GM18508 (cell line): ENCODE results near the gene PABPN1.
"Not testable (repeated sequence)": the region's sequence is repeated elsewhere in the genome, so short reads cannot be mapped to it uniquely, and the experiment has no call there.

Experiments
- ATAC-seq: cut with Tn5 transposase; IDR thresholded peaks from one replicate; pipeline ENCODE4 v1.9.1; 2021; ENCODE audit warnings: moderate number of reproducible peaks; ENCODE audit not compliant: insufficient read depth, unreplicated experiment

PABPN1 gene, protein sequence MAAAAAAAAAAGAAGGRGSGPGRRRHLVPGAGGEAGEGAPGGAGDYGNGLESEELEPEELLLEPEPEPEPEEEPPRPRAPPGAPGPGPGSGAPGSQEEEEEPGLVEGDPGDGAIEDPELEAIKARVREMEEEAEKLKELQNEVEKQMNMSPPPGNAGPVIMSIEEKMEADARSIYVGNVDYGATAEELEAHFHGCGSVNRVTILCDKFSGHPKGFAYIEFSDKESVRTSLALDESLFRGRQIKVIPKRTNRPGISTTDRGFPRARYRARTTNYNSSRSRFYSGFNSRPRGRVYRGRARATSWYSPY

DNA sequence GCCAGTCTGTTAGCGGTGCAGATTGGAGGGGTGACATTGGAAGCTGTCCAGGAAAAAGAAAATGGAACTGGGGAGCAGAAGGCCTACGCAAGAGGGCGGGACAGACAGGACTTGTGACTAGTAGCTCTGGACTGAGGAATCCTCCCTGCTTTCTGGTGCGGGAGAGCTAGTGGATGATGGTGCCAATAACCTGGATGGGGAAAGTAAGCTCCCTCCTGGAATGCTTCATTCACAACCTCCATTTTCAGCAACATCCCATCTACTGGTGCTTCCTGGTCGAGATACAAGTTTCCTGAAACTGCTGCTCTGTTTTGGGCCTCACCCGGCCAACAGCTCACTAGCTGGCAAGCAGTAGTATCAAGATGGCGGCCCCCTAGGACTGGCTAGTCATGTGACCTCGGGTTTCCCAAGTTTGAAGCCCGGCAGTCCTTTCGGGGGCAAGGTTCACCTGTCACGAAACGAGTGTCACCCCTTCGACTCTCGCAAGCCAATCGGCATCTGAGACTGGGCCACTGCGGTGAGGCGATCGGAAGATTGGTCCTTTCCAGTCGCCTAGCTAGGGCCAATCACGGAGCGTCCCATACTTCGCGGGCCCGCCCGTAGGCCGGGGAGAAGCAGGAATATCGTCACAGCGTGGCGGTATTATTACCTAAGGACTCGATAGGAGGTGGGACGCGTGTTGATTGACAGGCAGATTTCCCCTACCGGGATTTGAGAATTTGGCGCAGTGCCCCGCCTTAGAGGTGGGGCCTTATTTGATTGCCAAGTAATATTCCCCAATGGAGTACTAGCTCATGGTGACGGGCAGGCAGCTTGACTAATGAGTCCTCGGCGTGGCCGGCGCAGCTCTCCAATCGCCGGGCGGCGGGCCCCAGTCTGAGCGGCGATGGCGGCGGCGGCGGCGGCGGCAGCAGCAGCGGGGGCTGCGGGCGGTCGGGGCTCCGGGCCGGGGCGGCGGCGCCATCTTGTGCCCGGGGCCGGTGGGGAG, at the start of gene PABPN1:
Gene PABPN1 (plus strand): TSS at position 874 of the 988 bp plus-strand sequence. CDS start 13 bp downstream, at position 887.
- peak; percentile 90 for ATAC-seq

DNA sequence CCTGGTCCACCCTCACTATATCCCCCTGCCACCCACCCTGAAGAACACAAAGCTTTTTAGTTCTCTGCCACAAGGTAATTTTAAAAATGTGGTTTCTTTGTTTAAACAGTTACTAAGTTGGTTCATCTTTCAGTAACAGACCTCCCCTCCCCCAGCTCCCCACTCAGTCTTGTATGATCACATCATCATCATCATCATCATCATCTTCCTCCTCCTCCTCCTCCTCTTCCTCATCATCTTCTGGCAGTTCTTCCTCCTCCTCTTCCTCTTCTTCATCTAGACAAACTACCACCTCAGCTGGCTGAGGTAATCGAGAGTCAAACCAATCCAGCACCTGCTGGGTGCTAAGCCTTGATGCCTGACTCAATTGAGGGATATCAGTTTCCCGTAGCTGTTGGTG, 45.8 kb upstream of the PABPN1 start:
- ATAC-seq = no peak

DNA sequence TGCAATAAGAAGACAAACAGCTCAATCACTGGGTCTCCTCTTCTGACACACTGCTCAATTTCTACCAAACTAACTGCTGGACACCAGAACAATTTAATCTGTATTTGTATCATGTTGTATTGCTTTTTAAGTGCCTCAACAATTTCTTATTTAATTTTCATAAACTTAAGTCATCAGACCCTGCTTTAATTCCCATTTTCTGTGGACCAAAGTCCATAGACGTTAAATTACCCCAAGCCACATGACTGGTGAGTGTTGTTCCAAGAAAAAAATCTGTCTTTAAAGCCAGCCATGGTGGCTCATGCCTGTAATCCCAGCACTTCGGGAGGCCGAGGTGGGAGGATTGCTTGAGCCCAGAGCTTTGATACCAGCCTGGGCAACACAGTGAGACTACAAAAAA, 44.1 kb upstream of the PABPN1 start:
- no peak for ATAC-seq

DNA sequence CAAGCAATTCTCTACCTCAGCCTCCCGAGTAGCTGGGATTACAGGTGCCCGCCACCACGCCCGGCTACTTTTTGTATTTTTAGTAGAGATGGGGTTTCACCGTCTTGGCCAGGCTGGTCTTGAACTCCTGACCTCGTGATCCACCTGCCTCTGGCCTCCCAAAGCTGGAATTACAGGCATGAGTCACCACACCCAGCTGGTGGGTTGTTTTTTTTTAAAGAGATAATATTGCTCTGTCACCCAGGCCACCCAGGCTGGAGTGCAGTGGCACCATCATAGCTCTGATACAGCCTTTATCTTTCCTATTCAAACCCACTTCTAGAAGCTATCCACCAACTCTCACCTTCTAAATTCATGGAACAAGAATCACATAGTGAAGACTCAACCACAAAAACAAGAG, 43.3 kb upstream of the PABPN1 start:
- ATAC-seq = not testable (repeated sequence)

DNA sequence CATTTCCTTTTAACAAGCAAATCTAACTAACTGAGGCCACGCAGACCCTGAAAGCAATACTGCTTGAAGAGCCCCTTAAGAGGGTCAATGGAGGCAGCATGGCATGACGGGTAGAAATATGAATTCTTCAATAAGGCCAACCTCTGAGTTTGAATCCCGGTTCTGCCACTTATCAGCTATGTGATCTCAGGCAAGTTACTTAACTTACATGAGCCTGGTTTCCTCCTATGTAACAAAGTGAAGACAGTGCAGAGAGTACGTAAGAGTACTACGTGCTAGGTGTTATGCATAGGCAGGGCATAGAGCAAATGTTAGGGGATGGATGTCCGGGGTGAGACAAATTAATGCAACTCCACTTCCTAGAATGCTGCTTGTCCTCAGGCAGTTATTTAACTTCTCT, 40.0 kb upstream of the PABPN1 start:
- no peak for ATAC-seq

DNA sequence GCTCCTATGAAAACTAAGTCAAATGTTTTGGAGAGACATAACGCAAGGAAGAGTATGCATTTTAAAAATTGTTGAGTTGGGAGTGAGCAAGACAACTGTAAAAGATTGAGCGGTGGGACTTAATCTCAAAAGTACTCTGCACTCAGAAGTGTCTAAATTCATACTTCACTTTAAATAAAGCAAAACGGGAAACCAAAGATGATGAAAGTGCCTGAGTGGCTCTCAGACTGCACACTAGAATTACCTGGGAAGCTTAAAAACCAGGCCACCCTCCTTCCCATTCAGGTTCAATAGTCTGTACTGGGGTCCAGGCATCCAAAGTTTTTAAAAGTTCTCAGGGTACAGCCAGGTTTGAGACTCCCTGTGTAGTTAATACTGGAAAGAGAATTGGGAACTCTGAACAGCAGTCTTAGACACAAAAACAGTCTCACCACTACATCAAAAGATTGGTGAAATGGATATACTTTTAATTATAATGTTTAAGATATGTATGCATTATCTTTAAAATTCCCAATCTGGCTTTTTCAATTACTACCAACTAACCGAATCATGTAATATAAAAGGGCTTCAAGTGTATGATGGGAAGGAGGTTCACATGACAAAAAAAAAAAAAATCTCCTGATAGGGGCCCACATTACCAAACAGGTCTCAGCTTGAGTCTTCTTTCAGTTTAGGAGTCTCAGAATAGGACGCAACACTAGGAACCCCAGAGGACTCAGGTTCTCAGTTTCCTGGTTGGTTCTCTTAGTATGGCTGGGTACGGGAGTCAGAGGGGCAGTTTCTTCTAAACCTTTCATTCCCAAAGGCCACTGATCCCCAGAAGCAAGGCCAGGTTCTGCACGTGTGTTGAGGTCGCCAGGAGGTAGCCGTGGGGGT, 36.4 kb upstream of the PABPN1 start:
- no peak for ATAC-seq

DNA sequence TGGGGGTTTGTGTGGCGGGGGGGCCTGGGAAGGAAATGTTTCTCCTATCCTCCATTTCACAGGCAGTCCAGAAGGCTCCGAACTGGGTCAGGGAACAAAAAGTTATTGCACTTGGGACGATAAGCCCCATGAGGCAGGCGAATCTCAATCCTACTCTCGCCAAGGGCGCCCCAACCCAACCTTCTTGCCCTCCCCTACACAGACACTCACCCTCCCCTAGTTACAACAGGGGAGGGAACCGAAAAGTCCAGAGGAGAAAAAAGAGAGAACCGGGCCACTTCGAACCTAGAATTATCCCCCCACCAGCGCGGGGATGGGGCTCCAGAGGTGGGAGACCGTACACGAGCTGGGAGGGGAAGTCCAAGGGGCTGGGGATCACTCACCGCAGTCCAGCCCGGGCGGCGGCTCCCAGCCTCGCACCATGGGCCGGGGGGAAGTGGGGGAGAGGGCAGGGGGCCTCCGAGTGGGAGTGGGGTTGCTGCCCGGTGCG, 35.7 kb upstream of the PABPN1 start:
- peak; percentile 6 for ATAC-seq

DNA sequence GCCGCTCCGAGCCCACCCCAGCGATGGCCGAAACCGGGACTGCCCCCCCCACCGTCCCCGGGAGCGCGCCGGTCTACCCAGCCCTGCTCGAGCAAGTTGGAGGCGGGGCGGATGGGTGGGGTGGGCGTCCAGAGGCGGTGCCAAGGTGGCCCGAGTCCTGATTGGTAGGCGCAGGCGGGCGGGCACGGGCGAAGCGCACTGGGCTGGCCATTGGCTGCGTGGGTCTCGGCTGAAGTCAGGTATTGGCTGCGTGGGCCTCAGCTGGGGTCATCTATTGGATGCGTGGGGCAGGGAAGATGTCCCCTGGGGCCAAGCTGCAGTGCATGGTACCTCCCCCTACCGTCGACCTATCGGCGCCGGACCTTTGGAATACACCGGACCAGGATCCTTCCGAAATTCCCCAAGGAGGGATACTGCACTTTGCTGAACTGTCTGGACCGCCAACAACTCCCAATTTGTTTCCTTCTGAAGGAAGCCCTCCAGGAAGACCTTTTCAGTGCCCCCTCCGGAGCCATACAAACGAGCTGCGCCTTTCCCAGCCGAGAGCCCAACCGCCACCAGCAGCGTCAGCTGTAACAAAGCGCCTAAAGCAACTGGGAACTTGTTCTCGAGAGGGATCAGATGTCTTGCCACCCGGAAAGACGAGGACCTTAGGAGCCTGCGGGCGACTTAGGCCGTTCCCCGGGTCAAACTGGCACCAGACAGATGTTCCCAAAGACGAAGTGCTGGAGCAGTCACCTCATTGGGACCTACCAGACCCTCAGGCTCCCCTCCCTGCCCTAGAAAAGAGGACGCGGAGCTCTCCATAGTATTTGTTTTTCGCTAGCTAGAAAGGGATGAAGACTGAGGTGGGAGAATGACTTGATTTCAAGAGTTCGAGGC, 35.0 kb upstream of the PABPN1 start, which contains the start of gene HOMEZ:
Gene HOMEZ (minus strand): TSS at position 113 of the 882 bp plus-strand sequence. CDS start 180 bp downstream, outside the sequence.
- ATAC-seq = peak; percentile 84

DNA sequence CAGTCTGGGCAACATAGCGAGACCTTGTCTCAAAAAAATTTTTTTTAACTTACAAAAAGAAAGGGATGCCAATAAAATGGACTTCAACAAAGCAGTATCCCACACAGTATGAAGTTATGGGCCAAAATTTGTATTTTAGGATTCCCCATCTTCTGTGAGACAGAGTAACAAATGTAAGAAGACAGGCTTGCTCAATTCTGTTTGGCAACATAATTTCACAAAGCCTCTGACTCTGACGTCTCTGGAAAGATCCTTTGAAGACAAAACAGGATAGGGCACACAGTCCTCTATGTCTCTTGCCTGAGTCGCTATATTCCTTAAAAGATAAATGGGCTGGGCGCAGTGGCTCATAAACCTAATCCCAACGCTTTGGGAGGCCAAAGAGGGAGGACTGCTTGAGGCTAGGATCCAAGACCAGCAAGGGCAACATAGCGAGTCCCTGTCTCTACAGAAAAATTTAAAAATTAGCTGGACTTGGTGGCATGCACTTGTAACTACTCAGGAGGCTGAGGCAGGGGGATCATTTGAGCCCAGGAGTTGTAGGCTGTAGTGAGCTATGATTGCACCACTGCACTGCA, 34.3 kb upstream of the PABPN1 start:
- no peak for ATAC-seq

DNA sequence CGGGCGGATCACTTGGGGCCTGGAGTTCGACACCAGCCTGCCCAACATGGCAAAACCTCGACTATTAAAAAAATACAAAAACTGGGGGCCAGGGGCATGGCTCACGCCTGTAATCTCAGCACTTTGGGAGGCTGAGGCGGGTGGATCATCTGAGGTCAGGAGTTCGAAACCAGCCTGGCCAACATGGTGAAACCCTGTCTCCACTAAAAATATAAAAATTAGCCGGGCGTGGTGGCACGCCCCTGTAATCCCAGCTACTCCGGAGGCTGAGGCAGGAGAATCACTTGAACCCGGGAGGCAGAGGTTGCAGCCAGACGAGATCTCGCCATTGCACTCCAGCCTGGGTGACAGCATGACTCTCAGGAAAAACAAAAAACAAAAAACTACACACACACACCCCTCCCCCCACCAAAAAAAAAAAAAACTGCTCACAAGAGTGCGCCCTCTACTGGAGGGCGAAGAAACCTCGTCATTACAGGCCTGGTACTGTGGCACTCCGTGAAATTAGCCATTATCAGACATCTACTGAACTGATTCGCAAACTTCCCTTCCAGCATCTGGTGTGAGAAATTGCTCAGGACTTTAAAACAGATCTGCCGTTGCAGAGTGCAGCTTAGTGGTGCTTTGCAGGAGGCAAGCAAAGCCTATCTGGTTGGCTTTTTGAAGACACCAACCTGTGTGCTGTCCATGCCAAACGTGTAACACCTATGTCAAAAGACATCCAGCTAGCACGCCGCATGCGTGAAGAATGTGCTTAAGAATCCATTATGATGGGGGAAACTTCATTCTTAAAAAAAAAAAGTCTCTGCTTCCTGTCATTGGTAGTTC, 26.3 kb upstream of the PABPN1 start:
- ATAC-seq = no peak

DNA sequence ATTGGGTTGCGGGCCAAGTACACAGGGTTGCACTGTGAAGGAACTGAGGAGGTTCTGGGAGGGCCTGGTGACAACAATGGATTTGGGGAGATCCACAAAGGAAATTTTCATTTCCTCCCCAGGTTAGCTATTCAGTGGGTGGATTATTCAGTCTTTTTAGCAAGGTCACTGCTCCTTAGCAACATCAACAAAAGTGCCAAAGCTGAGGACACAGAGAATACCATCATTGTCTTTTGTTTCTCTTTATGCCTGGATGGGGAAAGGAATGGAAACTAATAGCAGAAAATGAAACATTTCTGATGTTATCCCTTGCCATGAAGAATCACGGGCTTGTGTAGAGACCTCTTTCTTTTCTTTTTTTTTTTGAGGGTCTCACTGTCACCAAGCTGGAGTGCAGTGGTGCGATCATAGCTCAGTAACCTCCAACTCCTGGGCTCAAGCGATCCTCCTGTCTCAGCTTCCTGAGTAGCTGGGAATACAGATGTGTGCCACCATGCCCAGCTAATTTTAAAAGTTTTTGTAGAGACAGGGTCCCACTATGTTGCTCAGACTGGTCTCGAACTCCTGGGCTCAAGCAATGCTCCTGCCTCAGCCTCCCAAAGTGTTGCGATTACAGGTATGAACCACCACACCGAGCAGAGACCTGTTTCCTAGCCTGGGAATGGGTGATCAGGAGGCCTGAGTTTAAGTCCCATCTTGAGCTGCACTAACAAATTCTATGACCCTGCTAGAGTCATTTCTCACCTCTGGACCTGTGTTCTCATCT, 25.1 kb upstream of the PABPN1 start:
- ATAC-seq = no peak

DNA sequence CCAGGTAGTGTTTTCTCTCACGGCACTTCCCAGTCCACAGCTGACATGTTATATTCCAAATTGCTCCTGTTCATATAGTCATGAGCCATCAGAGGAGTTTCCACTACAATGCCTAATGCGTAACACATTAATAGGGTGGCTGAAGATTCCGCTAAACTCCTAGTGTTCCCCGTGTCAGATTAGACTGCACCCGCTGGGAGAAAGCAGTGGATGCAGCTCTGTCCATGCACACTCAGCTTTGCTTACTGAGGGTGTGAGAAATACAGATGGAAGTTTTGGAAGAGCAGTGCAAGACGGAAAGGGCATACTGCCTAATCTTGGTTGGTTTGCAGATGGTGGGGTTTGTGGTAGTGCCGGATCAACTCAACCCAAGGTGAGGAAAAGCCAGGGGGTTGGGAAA, 24.2 kb upstream of the PABPN1 start:
- no peak for ATAC-seq

DNA sequence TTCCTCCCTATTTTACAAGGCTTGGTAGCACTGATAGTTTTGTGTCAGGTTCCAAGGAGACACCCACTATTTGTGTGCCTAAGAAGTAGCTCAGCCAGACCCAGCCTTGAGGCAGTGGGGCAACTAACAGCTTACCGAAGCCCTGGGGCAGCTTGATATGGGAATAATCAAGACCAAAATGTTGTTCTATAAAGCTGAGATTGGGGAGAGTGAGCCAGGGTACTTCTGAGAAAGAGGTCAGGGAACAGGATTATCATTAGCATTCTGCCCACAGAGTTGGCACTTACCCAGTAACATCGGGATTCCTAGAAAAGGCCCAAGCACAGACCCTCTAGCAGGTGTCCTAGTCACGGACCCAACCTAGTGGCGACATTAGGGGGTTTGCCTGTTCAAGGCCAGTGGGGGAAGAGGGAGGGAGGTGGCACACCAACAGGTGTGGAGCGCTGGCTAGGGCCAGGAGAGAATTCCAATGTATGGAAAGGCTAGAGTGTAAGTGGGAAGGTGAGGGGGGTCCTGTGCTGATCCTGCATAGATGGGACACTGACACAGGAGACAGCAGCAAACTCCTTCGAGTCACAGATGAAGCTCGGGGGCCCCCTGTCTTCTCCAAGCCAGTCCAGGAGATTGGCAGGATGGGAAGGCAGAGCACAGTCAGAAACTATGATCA, 23.5 kb upstream of the PABPN1 start:
- no peak for ATAC-seq

DNA sequence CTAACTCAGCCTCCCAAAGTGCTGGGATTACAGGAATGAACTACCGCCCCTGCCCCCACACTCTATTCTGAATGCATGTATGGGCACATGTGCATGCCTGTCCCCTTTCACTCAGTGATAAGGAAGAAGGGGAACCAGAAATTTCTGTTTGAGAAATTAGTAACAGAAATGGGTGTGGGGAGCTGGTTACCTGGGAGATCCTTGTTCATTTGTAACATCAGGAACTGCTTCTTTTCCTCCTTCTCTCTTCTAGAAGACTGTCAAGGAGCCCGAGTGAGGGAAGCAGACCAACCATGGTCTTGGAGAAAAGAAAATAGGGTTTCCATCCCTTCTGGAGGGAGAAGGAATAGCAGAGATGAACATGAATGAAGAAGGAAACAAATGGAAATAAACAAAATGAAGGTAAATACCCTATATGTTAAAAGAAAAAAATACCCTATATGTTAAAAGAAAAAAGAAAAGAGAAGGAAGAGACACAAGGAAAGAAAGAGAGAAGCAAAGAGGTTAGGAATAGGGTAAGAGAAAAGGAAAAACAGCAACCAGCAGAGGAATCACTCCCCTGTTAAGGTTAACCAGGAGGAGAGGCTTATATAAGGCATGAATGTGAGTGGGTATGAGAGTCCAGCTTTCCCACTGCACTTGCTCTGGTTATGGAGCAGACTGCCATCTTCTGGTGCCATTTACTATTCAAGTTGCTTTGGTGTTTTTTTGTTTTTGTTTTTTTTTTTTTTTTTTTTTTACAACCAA, 21.9 kb upstream of the PABPN1 start:
- no peak for ATAC-seq

DNA sequence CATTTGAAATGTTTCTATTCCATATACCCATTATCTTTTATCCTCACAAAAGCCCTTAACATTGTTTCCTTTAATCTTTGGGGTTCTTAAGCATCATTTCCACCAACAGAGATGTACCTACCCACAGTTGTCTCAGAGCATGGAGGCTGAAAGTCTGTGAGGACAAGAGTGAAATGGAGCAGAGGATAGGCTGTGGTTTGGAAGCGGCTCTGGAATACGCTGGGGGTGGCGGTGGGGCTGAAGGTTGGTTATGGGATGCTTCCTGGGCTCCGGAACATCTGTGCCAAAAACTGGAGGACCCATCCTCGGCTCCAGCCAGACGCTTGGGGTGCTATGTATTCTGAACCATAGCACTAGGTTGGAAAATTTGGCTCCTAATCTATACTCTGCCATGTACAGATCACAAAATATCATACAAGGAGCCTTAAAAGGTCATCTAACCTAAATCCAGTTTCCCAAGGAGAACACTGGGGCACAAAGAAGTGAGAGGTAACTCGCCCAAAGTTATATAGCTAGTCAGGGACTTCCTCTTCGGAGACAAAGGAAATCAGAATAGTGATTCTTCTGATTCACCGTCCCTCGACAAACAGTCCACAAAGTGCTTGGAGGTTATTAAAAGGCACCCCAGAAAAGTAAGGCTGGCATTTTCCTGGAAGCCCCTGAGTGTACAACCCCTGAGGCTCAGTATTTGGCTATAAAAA, 21.1 kb upstream of the PABPN1 start:
- no peak for ATAC-seq
